ENCODE results near the gene LOXHD1. TPM values are rescaled to one million over a fixed set of nuclear protein-coding genes. Genes with fewer than 3 reads are reported as not detected.

Gene LOXHD1
- total and polyA plus RNA-seq, 10 of the 15 experiments (the other 5 are each of a cell fraction or from before 2014, with no cell fraction given): not detected

- Histone ChIP-seq H2AFZ (ENCODE audit: control insufficient read depth, low read depth, low read length) (no peak overlapping the region), H3K27me3 (replicated peaks in 1 of 2; ENCODE audit: control insufficient read depth in 2 of 2, insufficient read depth in 2 of 2, low read length in 1 of 2) (0 out of 4 replicates have a peak, but pooled peaks cover 0 to 3% of the 10 kb centered on the region in 2 experiments), H3K4me2 (ENCODE audit: control insufficient read depth, insufficient read depth) (no peak overlapping the region), H3K9me3 (replicated peaks; ENCODE audit: control insufficient read depth, insufficient read depth, low read length) (no peaks in the 10 kb centered on the region), H3K9ac (ENCODE audit: control insufficient read depth, insufficient read depth, low read length) (no peak overlapping the region), H3K79me2 (ENCODE audit: control insufficient read depth, insufficient read depth, low read length) (no peaks in the 10 kb centered on the region), H4K20me1 (ENCODE audit: control insufficient read depth, insufficient read depth) (no peaks in the 10 kb centered on the region), H3K4me3 (no peak overlapping the region), H3K4me1 (ENCODE audit: control insufficient read depth, insufficient read depth, low read length) (no peaks in the 10 kb centered on the region), H3K36me3 (ENCODE audit: control insufficient read depth in 2 of 2, insufficient read depth in 2 of 2, low read length in 1 of 2) (no peaks in the 10 kb centered on the region), H3K27ac (ENCODE audit: control insufficient read depth, insufficient read depth) (no peak overlapping the region)
- intact Hi-C loops (cut with micrococcal nuclease; ENCODE audit: unreplicated experiment): no loop called here
- RAD21 ChIA-PET (ENCODE audit: unreplicated experiment): interaction anchor here (0.8 to 1.1 kb wide), 2 partner anchors 11 to 488 kb away, joined by 3 to 4 read pairs; a partner anchor contains a TSS
- no peak for TF ChIP-seq RCOR1 (conservative IDR thresholded peaks at IDR 0.05; ENCODE audit: low read depth, low read length)
- peak; percentile 21 for TF ChIP-seq USF1 (IDR thresholded peaks at IDR 0.05; ENCODE audit: borderline replicate concordance, extremely low read length, insufficient read depth, low read depth, low read length)
- peak; percentile 65 for TF ChIP-seq NFYB (IDR thresholded peaks at IDR 0.05; ENCODE audit: insufficient read depth, low read depth, low read length)
- CTCF ChIA-PET: interaction anchor here (0.9 to 2.9 kb wide), 9 partner anchors 9 to 514 kb away, joined by 3 to 8 read pairs (median 4); a partner anchor contains a TSS
- no TSS peak for BruUV-seq (replicated peaks)
- SMC1A ChIA-PET (ENCODE audit: uncharacterized antibody, unreplicated experiment): interaction anchor here (0.7 to 2.5 kb wide), 7 partner anchors 11 to 488 kb away, joined by 3 to 7 read pairs (median 4); partner anchors contain the start of genes KATNAL2 and PIAS2
- WGBS (ENCODE audit: insufficient coverage, insufficient replicate concordance, low lambda C conversion rate, missing lambda C conversion rate): 27% methylated on average over 9 of the region's 9 CpGs
- POLR2A ChIA-PET: no interaction called here
- no peak; the same call in 2 of the 3 replicates for ATAC-seq
- no peak for FAIRE-seq
- in situ Hi-C loops (cut with MboI): no loop called here
- no peak for DNase-seq (ENCODE audit: low read depth, low spot score)
Measured at GRCh38 chr18:46660957-46661749, 4.1 kb upstream of the LOXHD1 start.

All from GM12878 (cell line).